Lower leg skin (tissue), 4 donors: ENCODE results near the gene NCKAP5. TPM values are rescaled to one million over a fixed set of nuclear protein-coding genes. Genes with fewer than 3 reads are reported as not detected.

ENCODE experiments used
- DNase-seq, 2 donors: peaks; one replicate each; pipeline ENCODE4 v3.0.0-alpha.2; 2019; ENCODE audit warnings: low spot score in 2 of 2
- H3K4me3 ChIP-seq: fragments of 200-600 bp; sonication (generic); 2 replicates; pipeline ENCODE4 v1.5.1; 2017; ENCODE audit warnings: mild to moderate bottlenecking, low read depth; ENCODE audit not compliant: poor library complexity, severe bottlenecking
- POLR2A ChIP-seq, 2 donors: fragments of 450-650 bp; IDR thresholded peaks; one replicate each; pipeline ENCODE4 v1.6.1; 2016 to 2017; ENCODE audit warnings: antibody characterized with exemption in 2 of 2, mild to moderate bottlenecking in 1 of 2, moderate library complexity in 1 of 2
- WGBS, 2 donors: methylation state at CpG; one replicate each; pipeline ENCODE4 v1.1.5; 2018; 5-methylcytosine and 5-hydroxymethylcytosine counted together
- intact Hi-C: fragments of 100-400 bp; cut with DNase I; formaldehyde crosslinking; loops from one replicate; pipeline ENCODE4 v1.15.0; 2023; ENCODE audit warnings: low total_unique reads
- total RNA-seq, 4 donors: library from RNA; depleted of rRNA; stranded (reverse); fragments of >200 nt; gene quantifications; one replicate each; pipeline ENCODE4 v1.1.0, GENCODE V29; 2016
- TF ChIP-seq, protein P1 (sequence below), 3 donors: fragments of 450-650 bp; IDR thresholded peaks; one replicate each; pipeline ENCODE4 v1.5.1; 2016; ENCODE audit warnings: antibody characterized with exemption in 3 of 3, mild to moderate bottlenecking in 3 of 3, moderate library complexity in 2 of 3

NCKAP5 gene
- total RNA-seq, 4 donors from 2014 or later, result 2.0 to 5.1 (median 3.6) TPM

DNA sequence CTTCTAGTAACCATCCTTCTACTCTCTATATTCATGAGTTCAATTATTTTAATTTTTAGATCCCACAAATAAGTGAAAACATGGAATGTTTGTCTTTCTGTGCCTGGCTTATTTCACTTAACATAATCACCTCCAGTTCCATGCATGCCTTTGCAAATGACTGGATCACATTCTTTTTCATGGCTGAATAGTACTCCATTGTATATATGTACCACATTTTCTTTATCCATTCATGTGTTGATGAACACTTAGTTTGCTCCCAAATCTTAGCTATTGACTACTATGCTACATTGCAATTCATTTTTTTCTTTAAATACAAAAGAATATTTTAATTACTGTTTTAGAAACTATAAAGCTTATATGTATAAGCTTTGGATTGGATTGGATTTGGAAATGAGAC is 657.8 kb downstream of the NCKAP5 start:
- intact Hi-C loops, result no loop called here
- no peak for TF ChIP-seq POLR2A (IDR thresholded peaks at IDR 0.05)
- TF ChIP-seq, protein P1, sequence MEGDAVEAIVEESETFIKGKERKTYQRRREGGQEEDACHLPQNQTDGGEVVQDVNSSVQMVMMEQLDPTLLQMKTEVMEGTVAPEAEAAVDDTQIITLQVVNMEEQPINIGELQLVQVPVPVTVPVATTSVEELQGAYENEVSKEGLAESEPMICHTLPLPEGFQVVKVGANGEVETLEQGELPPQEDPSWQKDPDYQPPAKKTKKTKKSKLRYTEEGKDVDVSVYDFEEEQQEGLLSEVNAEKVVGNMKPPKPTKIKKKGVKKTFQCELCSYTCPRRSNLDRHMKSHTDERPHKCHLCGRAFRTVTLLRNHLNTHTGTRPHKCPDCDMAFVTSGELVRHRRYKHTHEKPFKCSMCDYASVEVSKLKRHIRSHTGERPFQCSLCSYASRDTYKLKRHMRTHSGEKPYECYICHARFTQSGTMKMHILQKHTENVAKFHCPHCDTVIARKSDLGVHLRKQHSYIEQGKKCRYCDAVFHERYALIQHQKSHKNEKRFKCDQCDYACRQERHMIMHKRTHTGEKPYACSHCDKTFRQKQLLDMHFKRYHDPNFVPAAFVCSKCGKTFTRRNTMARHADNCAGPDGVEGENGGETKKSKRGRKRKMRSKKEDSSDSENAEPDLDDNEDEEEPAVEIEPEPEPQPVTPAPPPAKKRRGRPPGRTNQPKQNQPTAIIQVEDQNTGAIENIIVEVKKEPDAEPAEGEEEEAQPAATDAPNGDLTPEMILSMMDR (IDR thresholded peaks at IDR 0.05), result no peak
- DNase-seq, result no peak
- no peak overlapping the region for H3K4me3 ChIP-seq

DNA sequence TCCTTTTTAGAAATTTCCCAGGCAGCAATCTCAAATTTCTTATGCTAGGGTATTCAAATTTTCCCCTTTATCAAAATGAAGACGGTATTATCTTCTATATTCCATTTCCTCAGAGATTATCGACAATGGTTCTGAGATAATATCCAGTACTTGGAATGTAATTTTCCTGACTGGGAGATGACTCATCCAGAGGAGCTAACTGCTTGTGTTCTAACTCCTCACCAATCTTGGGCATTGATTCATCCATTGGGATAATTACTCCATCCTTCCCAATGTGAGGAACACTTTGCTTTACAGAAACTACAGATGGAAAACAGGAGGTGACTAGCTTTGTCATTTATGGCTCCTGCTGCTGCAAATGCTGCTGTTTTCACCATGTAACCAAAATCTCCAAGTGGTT is 658.8 kb downstream of the NCKAP5 start:
- TF ChIP-seq POLR2A (IDR thresholded peaks at IDR 0.05), result no peak
- TF ChIP-seq, protein P1 (IDR thresholded peaks at IDR 0.05), result no peak
- no peak overlapping the region for H3K4me3 ChIP-seq
- intact Hi-C loops, result no loop called here
- WGBS, 2 donors, result 52 to 62% methylated on average over 2 of the region's 2 CpGs
- no peak for DNase-seq

DNA sequence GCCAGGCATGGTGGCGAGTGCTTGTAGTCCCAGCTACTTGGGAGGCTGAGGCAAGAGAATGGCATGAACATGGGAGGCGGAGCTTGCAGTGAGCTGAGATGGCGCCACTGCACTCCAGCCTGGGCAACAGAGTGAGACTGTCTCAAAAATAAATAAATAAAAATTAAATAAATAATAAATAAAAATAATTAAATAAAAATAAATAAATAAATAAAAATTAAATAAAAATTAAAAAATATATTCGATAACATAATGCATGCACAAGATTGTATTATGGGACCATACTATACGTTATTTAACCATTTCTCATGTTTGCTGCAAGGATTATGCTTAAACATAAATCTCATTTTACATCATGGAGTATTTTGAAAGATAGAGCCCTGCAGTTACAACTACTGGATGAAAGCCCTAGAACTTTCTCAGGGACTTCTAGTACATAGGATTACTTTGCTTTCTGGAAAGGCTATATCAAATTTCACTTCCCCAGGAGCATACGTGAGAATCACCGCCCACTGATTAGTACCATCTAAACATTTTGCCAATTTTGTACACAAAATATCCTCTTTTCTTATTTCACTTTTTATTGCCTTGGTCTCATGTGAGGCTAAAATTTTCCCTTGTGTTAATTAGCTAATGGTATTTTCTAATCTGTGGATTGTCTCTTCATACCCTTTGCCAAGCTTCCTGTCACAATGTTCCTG is 664.0 kb downstream of the NCKAP5 start:
- intact Hi-C loops, result no loop called here
- WGBS, 2 donors, result 84 to 90% methylated on average over 7 of the region's 7 CpGs
- TF ChIP-seq, protein P1 (IDR thresholded peaks at IDR 0.05), result no peak
- no peak for TF ChIP-seq POLR2A (IDR thresholded peaks at IDR 0.05)
- no peak for DNase-seq
- no peak overlapping the region for H3K4me3 ChIP-seq

DNA sequence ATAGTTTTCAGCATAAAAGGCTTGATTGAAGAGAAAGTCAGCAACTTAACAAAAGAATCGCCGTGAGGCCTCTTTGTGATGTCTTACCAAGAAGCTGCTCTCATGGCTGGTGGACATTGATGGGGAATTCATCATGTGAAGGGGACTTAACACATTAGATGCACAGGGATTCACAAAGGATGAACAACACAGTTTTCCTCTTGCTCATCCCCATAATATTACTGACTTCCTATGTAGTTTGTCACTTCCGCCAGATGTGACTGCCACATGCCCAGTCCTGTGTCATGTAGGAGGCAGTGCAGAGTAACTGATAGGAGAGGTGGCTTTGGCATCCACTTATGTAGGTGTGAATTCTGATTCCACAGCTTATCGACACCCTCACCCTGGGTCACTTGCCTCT is 665.6 kb downstream of the NCKAP5 start:
- no peak for TF ChIP-seq POLR2A (IDR thresholded peaks at IDR 0.05)
- TF ChIP-seq, protein P1 (IDR thresholded peaks at IDR 0.05), result no peak
- no peak for DNase-seq
- intact Hi-C loops, result no loop called here
- 93 to 94% methylated on average over 4 of the region's 4 CpGs for WGBS, 2 donors
- H3K4me3 ChIP-seq, result no peak overlapping the region

DNA sequence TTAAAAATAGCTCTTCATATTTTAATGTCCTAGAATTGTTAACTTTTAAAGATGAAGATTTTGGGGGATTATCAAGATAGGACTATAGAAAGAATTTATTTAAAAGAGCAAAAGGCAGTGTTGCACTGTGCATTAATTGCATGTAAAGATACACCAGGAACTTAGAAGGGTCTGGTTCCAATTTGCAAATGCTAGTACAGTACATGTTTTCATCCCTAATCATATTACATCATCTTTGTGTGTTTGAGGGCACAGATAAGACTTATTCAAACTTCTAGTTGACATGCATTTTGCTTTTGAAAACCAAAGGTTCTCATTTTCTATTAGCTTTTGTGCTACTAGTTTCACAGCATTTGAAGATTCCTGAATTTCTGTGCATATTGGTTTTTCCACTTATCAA is 666.6 kb downstream of the NCKAP5 start:
- intact Hi-C loops, result no loop called here
- no peak overlapping the region for H3K4me3 ChIP-seq
- TF ChIP-seq POLR2A (IDR thresholded peaks at IDR 0.05), result no peak
- TF ChIP-seq, protein P1 (IDR thresholded peaks at IDR 0.05), result no peak
- no peak for DNase-seq

DNA sequence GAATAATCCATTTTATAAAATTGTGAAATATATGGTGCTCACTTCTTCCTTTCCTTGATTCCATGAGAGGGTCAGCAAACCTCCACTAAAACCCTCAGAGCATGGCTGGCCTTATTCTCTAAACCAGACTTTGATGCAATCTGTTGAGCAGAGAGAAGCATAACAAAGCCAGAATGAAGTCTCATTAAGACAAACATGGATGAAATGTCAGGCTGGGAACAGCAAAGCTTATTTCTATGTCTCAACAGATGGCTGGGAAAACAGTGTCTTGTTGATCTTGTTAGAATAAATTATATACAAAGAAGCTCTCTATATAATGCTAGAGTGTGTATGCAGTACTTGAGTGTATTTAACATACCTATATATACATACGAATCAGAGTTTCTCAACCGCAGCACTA is 671.2 kb downstream of the NCKAP5 start:
- DNase-seq, result no peak
- no peak for TF ChIP-seq POLR2A (IDR thresholded peaks at IDR 0.05)
- TF ChIP-seq, protein P1 (IDR thresholded peaks at IDR 0.05), result no peak
- intact Hi-C loops, result no loop called here
- WGBS, 2 donors, result 91 to 93% methylated on average over 2 of the region's 2 CpGs
- no peak overlapping the region for H3K4me3 ChIP-seq
